ENCODE results near the gene RBM4. TPM values are rescaled to one million over a fixed set of nuclear protein-coding genes. Genes with fewer than 3 reads are reported as not detected.

The RBM4 gene
- total and polyA plus RNA-seq, 2 donors (not counting 1 experiment from before 2014, with no cell fraction given) = 125 to 199 TPM

- no peak overlapping the region for H3K27ac ChIP-seq (ENCODE audit: low read length in 2 of 2)
- H3K9ac ChIP-seq (ENCODE audit: low read length) = no peak overlapping the region
- no peak overlapping the region for H3K4me2 ChIP-seq (replicated peaks; ENCODE audit: low read depth, low read length, poor library complexity, severe bottlenecking)
- peaks cover 26 to 27% of the 10 kb centered on the region in 2 donors for H3K4me1 ChIP-seq (ENCODE audit: control insufficient read depth in 2 of 2, insufficient read depth in 2 of 2, low read length in 2 of 2)
- no peak for DNase-seq
- H4K20me1 ChIP-seq (ENCODE audit: control insufficient read depth, insufficient read depth, low read length, poor library complexity, severe bottlenecking) = peaks cover 50% of the 10 kb centered on the region
- no peaks in the 10 kb centered on the region for H3K27me3 Mint-ChIP-seq
- no peaks in the 10 kb centered on the region for H3K9me3 ChIP-seq (ENCODE audit: control extremely low read depth in 1 of 3, control insufficient read depth in 2 of 3, insufficient read depth in 1 of 3, low read length in 2 of 3)
- no peak overlapping the region for H3K4me3 Mint-ChIP-seq
- ATAC-seq (ENCODE audit: low read depth) = no peak
- peaks cover 37% of the 10 kb centered on the region for H3K4me1 Mint-ChIP-seq
- H3K27ac Mint-ChIP-seq = no peak overlapping the region
- 100% methylated on average over 1 of the region's 1 CpG for WGBS (ENCODE audit: insufficient coverage)
- no peak overlapping the region for H3K4me3 ChIP-seq (ENCODE audit: control extremely low read depth in 1 of 5, extremely low read depth in 1 of 5, insufficient read depth in 1 of 5, low read depth in 2 of 5, low read length in 4 of 5)
- intact Hi-C loops (cut with micrococcal nuclease) = loop anchor here (5.0 kb wide), 1 partner anchor 72 kb away; the partner anchor contains the start of genes CCDC87 and CCS
- H3K79me2 ChIP-seq (ENCODE audit: control insufficient read depth, insufficient read depth, low read length) = peaks cover 92% of the 10 kb centered on the region
- peaks cover 10 to 50% of the 10 kb centered on the region in 2 experiments for H3K36me3 ChIP-seq (replicated peaks in 1 of 2; ENCODE audit: control extremely low read depth in 1 of 2, control insufficient read depth in 1 of 2, extremely low read depth in 1 of 2, insufficient read depth in 2 of 2, low read length in 1 of 2)
- ChIA-PET POLR2A (interaction anchor here (0.6 kb wide), 1 partner anchor 13 kb away, joined by 3 read pairs; no protein-coding TSS in a partner anchor), CTCF (no interaction called here)
- H3K27me3 ChIP-seq (replicated peaks in 1 of 4; ENCODE audit: control extremely low read depth in 1 of 4, control insufficient read depth in 3 of 4, insufficient read depth in 4 of 4, low read length in 3 of 4) = no peaks in the 10 kb centered on the region
- no peaks in the 10 kb centered on the region for H3K9me3 Mint-ChIP-seq (ENCODE audit: insufficient read depth)
- H2AFZ ChIP-seq (ENCODE audit: insufficient read depth, low read depth, low read length, poor library complexity, severe bottlenecking) = no peak overlapping the region
- no peak for TF ChIP-seq EZH2 (IDR thresholded peaks at IDR 0.05; ENCODE audit: borderline replicate concordance, insufficient read depth, low read depth, low read length, poor library complexity, severe bottlenecking)
- TF ChIP-seq, protein P1, sequence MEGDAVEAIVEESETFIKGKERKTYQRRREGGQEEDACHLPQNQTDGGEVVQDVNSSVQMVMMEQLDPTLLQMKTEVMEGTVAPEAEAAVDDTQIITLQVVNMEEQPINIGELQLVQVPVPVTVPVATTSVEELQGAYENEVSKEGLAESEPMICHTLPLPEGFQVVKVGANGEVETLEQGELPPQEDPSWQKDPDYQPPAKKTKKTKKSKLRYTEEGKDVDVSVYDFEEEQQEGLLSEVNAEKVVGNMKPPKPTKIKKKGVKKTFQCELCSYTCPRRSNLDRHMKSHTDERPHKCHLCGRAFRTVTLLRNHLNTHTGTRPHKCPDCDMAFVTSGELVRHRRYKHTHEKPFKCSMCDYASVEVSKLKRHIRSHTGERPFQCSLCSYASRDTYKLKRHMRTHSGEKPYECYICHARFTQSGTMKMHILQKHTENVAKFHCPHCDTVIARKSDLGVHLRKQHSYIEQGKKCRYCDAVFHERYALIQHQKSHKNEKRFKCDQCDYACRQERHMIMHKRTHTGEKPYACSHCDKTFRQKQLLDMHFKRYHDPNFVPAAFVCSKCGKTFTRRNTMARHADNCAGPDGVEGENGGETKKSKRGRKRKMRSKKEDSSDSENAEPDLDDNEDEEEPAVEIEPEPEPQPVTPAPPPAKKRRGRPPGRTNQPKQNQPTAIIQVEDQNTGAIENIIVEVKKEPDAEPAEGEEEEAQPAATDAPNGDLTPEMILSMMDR (IDR thresholded peaks at IDR 0.05) = no peak
Measured at GRCh38 chr11:66663741-66664296, 25.3 kb downstream of the RBM4 start.

GRCh38 chr11:66665369-66665768 is 26.9 kb downstream of the RBM4 start:
- Histone ChIP-seq H3K4me2 (replicated peaks; ENCODE audit: low read depth, low read length, poor library complexity, severe bottlenecking) (no peak overlapping the region), H3K9me3 (ENCODE audit: control extremely low read depth in 1 of 3, control insufficient read depth in 2 of 3, insufficient read depth in 1 of 3, low read length in 2 of 3) (no peaks in the 10 kb centered on the region), H3K36me3 (replicated peaks in 1 of 2; ENCODE audit: control extremely low read depth in 1 of 2, control insufficient read depth in 1 of 2, extremely low read depth in 1 of 2, insufficient read depth in 2 of 2, low read length in 1 of 2) (peaks cover 6 to 54% of the 10 kb centered on the region in 2 experiments), H3K9ac (ENCODE audit: low read length) (no peak overlapping the region), H3K79me2 (ENCODE audit: control insufficient read depth, insufficient read depth, low read length) (peaks cover 93% of the 10 kb centered on the region), H3K4me1 (ENCODE audit: control insufficient read depth in 2 of 2, insufficient read depth in 2 of 2, low read length in 2 of 2) (peaks cover 11 to 12% of the 10 kb centered on the region in 2 donors), H2AFZ (ENCODE audit: insufficient read depth, low read depth, low read length, poor library complexity, severe bottlenecking) (no peak overlapping the region), H3K27me3 (replicated peaks in 1 of 4; ENCODE audit: control extremely low read depth in 1 of 4, control insufficient read depth in 3 of 4, insufficient read depth in 4 of 4, low read length in 3 of 4) (no peaks in the 10 kb centered on the region), H3K4me3 (ENCODE audit: control extremely low read depth in 1 of 5, extremely low read depth in 1 of 5, insufficient read depth in 1 of 5, low read depth in 2 of 5, low read length in 4 of 5) (no peak overlapping the region), H4K20me1 (ENCODE audit: control insufficient read depth, insufficient read depth, low read length, poor library complexity, severe bottlenecking) (peaks cover 51% of the 10 kb centered on the region), H3K27ac (ENCODE audit: low read length in 2 of 2) (no peak overlapping the region)
- ATAC-seq (ENCODE audit: low read depth) = no peak
- Mint-ChIP-seq H3K27me3 (no peaks in the 10 kb centered on the region), H3K4me1 (peaks cover 36% of the 10 kb centered on the region), H3K4me3 (no peak overlapping the region), H3K9me3 (ENCODE audit: insufficient read depth) (no peaks in the 10 kb centered on the region), H3K27ac (no peak overlapping the region)
- intact Hi-C loops (cut with micrococcal nuclease) = no loop called here
- POLR2A ChIA-PET = interaction anchor here (1.5 kb wide), 1 partner anchor 12 kb away, joined by 5 read pairs; the partner anchor contains the start of gene RBM4B
- 95% methylated on average over 7 of the region's 11 CpGs for WGBS (ENCODE audit: insufficient coverage)
- TF ChIP-seq, protein P1 (IDR thresholded peaks at IDR 0.05) = no peak
- TF ChIP-seq EZH2 (IDR thresholded peaks at IDR 0.05; ENCODE audit: borderline replicate concordance, insufficient read depth, low read depth, low read length, poor library complexity, severe bottlenecking) = no peak
- no peak for DNase-seq
- CTCF ChIA-PET = interaction anchor here (1.0 to 1.3 kb wide), 2 partner anchors 27 to 87 kb away, joined by 3 to 4 read pairs; partner anchors contain the start of gene RBM4
